GM19324 (cell line): ENCODE data around the gene PYGO1.

Experiments
- ATAC-seq: cut with Tn5 transposase; IDR thresholded peaks from one replicate; pipeline ENCODE4 v1.9.1; 2021; ENCODE audit warnings: mild to moderate bottlenecking, moderate library complexity; ENCODE audit not compliant: unreplicated experiment, low FRiP score

PYGO1 gene

GRCh38 chr15:55573224-55573623, 14.9 kb downstream of the PYGO1 start:
- ATAC-seq: no peak

- ATAC-seq: no peak
These were observed 23.6 kb downstream of the PYGO1 start for GRCh38 chr15:55564347-55565145.

GRCh38 chr15:55562601-55563000, 25.5 kb downstream of the PYGO1 start:
- no peak for ATAC-seq

- no peak for ATAC-seq
These were observed 33.1 kb downstream of the PYGO1 start for GRCh38 chr15:55555089-55555488.

GRCh38 chr15:55552926-55553325, 35.2 kb downstream of the PYGO1 start:
- ATAC-seq: no peak

DNA sequence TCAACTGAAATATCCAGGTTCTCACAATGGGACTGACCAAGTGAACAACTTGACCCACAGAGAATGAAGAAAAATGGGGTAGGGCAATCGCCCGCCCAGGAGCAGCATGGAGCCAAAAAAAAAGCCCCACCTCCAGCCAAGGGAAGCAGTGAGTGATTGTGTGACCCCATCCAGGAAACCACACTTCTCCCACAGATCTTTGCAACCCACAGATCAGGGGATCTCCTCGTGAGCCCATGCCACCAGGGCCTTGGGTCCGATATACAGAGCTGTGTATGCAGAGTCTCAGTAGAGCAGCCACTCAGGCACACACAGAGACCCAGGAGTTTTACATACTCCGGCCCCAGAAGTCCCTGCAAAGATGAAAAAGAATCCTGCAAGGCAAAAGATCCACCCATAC, 35.7 kb downstream of the PYGO1 start:
- no peak for ATAC-seq

- no peak for ATAC-seq
These were observed 38.8 kb downstream of the PYGO1 start for GRCh38 chr15:55549305-55549704.

DNA sequence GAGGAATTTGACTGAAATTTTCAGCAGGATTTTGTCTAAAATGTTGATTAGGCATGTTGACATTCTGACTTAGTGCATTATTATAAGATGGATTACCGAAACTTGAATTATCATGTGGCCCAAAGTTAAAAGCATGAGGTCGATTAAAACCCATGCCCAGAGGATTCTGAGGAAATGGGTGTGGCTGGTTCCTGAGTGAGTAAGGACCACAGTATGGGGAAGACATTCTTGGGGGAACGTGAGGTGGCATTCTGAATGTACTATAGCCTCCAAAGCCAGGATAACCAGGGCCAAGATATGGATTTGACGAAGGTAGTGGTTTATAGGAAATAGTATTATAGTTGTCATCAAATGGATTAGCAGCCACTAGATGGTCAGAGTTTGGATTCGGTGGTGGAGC, 41.4 kb downstream of the PYGO1 start:
- no peak for ATAC-seq

DNA sequence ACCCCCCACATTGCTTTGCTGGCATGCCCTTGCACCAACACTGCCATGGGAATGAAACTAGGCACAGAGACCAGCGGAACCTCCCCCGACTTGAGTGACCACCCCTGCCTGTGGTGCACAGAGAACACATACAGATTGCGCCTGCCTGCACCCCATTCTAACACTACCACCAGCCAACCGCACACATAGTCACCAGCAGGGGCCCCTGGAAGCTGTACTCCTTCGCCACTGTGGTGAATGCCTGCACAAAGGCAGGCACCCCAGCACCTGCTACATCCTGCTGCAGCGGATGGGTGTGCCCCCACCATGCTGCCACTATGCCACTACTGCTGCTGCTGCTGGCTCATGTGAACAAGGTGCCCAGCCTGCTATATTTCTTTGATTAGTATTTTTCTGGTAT, 52.7 kb downstream of the PYGO1 start:
- no peak for ATAC-seq

DNA sequence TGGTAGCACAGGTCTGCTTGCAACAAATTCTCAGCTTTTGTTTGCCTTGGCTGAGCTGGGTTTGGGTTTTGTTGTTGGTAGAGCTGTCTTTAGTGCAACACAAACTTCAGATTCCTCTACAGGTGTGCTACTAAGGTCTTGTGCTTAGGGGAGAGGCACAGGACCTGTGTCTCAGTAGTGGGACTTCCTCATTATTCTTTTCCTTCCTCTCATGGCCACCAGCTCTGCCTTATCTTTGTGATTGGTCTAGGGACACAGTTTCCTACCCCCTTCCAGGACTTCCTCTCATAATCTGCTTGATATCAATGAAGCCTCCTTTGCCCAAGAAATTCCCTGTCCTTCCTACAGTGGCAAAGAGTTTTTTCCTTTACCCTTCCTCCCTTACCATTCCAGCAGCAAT, 55.2 kb downstream of the PYGO1 start:
- ATAC-seq: no peak

- ATAC-seq: no peak
These were observed 57.3 kb downstream of the PYGO1 start for GRCh38 chr15:55530861-55531313.

- ATAC-seq: no peak
These were observed 59.3 kb downstream of the PYGO1 start for GRCh38 chr15:55528812-55529211.

DNA sequence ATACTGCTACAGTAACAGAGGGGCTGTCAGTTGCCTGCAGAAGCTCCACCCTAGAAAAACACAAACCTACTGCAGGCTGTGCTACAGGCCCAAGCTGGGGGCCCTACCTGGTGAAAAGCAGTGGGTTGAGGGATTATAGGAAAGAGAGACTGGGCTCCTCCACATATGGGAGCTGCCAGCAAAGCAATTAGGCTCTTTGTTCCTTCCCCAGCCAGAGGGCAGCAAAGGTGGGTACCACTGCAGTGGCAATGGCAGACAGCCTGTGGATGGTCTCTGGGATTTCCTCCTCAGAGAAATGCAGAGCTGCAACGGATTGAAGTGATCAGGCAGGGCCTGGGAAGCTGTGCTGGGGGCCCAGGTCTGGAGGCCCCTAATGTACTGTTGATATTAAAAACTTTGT, 61.0 kb downstream of the PYGO1 start:
- ATAC-seq: no peak

DNA sequence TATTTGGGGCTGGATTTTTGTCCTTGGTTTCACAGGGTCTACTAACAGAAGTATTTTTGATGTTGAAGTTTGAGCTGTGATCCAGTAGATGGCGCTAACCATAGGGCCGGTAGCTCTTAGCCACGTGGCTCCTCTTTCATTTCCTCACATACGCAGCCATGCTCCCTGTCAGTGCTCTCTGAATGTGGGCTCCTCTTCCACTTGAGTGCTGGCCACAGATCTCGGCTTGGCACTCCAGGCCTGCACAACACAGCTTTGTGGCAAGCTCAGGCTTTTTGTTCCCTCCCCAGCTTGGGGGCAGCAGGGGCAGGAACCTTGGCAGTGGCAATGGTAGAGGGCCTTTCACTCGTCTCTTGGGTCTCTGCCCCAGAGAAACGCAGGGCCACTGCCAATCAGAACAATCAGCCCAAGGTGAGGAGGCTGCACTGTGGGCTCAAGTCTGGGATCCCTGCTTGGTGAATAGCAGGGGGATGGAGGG, 61.5 kb downstream of the PYGO1 start:
- peak; percentile 66 for ATAC-seq

DNA sequence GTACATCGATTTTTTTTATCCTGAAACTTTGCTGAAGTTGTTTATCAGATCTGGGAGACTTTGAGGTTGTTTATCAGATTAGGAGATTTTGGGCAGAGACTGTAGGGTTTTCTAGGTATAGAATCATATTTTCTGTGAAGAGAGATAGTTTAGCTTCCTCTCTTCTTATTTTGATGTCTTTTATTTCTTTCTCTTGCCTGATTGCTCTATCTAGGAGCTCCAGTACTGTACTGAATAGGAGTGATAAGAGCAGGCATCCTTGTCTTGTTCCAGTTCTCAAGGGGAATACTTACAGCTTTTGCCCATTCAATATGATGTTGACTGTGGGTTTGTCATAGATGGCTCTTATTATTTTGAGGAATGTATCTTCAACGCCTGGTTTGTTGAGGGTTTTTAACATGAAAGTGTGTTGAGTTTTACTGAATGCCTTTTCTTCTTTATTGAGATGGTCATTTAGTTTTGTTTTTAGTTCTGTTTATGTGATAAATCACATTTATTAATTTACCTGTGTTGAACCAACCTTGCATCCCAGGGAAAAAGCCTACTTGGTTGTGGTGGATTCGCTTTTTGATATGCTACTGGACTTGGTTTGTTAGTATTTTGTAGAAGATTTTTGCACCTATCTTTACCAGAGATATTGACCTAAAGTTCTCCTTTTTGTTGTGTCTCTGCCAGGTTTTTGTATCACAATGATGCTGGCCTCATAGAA, 65.2 kb downstream of the PYGO1 start:
- ATAC-seq: no peak

DNA sequence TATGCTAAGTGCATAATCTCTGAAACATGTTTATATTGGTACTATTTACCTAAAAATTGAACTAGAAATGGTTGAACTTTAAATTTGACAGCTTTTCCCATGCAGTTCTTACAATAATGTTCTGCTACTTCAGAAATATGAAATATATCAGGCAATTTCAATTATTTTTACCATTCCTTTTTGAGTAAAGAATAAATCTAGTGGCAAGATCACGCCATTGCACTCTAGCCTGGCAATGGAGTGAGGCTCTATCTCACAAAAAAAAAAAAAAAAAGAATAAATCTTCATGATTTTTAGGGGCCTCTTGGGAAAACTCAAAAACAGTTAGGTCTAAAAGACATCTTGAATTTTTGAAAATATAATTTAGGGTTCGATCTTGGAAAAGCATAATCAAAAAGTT, 69.5 kb downstream of the PYGO1 start:
- no peak for ATAC-seq

GRCh38 chr15:55518009-55518408, 70.1 kb downstream of the PYGO1 start:
- no peak for ATAC-seq

GRCh38 chr15:55515991-55516776, 72.0 kb downstream of the PYGO1 start:
- no peak for ATAC-seq

DNA sequence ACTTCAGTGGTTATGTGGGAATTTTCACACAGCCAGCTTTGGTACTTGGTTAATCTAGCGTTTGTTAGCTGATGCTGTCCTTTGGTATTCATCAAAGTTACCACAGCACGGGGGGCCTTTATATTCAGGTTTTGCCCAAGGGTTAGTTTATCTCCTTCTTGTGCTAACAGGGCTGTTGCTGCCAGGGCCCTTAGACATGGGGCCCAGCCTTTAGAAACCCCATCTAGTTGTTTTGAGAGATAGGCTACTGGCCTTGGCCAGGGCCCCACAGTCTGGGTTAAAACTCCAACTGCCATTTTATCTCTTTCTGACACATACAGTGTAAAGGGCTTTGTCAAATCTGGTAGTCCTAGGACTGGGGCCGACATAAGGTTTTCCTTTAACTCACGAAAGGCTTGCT, 72.7 kb downstream of the PYGO1 start:
- no peak for ATAC-seq

DNA sequence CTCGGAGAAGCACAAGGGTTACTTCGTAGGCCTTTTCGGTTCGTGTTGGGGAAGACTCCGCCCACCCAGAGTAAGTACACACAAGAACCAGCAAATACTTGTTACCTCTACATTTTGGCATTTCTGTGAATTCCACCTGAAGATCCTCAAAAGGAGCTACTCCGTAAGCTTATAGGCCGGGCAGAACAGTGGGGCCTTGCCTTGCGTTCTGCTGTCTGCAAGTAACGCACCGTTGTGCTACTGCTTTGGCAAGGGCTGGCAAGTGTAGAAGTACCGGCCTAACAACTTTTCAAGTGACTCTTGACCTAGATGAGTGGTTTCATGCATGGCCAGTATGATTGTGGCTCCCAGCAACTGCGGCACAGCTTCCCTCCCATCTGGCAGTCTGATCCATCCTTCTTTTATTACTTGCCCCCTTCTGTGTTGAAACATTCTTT, 73.7 kb downstream of the PYGO1 start:
- no peak for ATAC-seq
